Endothelial cell of umbilical vein (primary cell): ENCODE data around the gene ATP9B. TPM values are rescaled to one million over a fixed set of nuclear protein-coding genes. Genes with fewer than 3 reads are reported as not detected.

Experiments used
- BruUV-seq: library from RNA; stranded (reverse); fragments of 400-500 nt; replicated peaks from 2 replicates; lab custom pipeline; 2021; lab: Mats Ljungman, UMichigan
- CTCF ChIA-PET: fragments of 300-600, 350-600 bp; sonication (Branson Sonifier 250); formaldehyde crosslinking; loops from one replicate; lab custom pipeline; 2021; ENCODE audit warnings: antibody characterized with exemption, inconsistent platforms; lab: Charles Lee
- POLR2A ChIA-PET: fragments of 300-600, 350-600 bp; sonication (Branson Sonifier 250); formaldehyde crosslinking; loops from one replicate; lab custom pipeline; 2021; ENCODE audit warnings: antibody characterized with exemption, inconsistent platforms; lab: Charles Lee
- DNase-seq: peaks from one replicate; pipeline ENCODE4 v3.0.0-alpha.2; 2011; ENCODE audit warnings: low read depth, low spot score
- FAIRE-seq: peaks from 2 replicates; lab custom pipeline; 2011; peaks lifted over from hg19 to GRCh38; lab: Jason Lieb, UNC
- H2AFZ ChIP-seq: 2 replicates; pipeline ENCODE4 v1.6.0; 2012; ENCODE audit warnings: low read depth, low read length, control low read depth, inconsistent platforms
- H3K27ac ChIP-seq: 2 replicates; pipeline ENCODE4 v1.5.1; 2011; ENCODE audit warnings: low read depth, mild to moderate bottlenecking, control low read depth, low read length, moderate library complexity; ENCODE audit not compliant: insufficient read depth
- H3K27me3 ChIP-seq, 2 experiments: 2 replicates each; pipeline versions ENCODE4 v1.6.0 to v1.6.1; 2011; ENCODE audit warnings: low read length in 2 of 2, mixed read lengths in 1 of 2; ENCODE audit not compliant: control insufficient read depth in 2 of 2, insufficient read depth in 2 of 2
- H3K36me3 ChIP-seq, 2 experiments: 2 replicates in 1 of 2; 3 replicates in 1 of 2; pipeline ENCODE4 v1.5.1; 2011; ENCODE audit warnings: low read length in 2 of 2, mild to moderate bottlenecking in 1 of 2, moderate library complexity in 1 of 2; ENCODE audit not compliant: control insufficient read depth in 2 of 2, insufficient read depth in 2 of 2; ENCODE audit errors: extremely low read depth in 1 of 2
- H3K4me1 ChIP-seq: 3 replicates; pipeline ENCODE4 v1.5.1; 2011; ENCODE audit warnings: mild to moderate bottlenecking, low read length; ENCODE audit not compliant: control insufficient read depth, insufficient read depth; ENCODE audit errors: extremely low read depth
- H3K4me2 ChIP-seq: 2 replicates; pipeline ENCODE4 v1.6.1; 2011; ENCODE audit warnings: low read length, control low read depth, mixed read lengths; ENCODE audit not compliant: insufficient read depth
- H3K4me3 ChIP-seq, 3 experiments: fragments of 200-600 bp in 1 of 3; sonication (generic), shearing (Covaris generic) in 1 of 3; replicated peaks in 1 of 3; 2 replicates each; pipeline ENCODE4 v1.5.1; 2011 to 2016; ENCODE audit warnings: control low read depth in 3 of 3, low read length in 3 of 3, mild to moderate bottlenecking in 2 of 3, inconsistent platforms in 1 of 3, low read depth in 1 of 3, moderate library complexity in 1 of 3; ENCODE audit not compliant: insufficient read depth in 1 of 3
- H3K79me2 ChIP-seq: 2 replicates; pipeline ENCODE4 v1.6.0; 2012; ENCODE audit warnings: low read length, inconsistent platforms; ENCODE audit not compliant: control insufficient read depth, insufficient read depth
- H3K9ac ChIP-seq: replicated peaks from 2 replicates; pipeline ENCODE3; 2011; ENCODE audit warnings: low read length, control low read depth; ENCODE audit not compliant: insufficient read depth; ENCODE audit errors: extremely low read depth
- H3K9me1 ChIP-seq: replicated peaks from 3 replicates; pipeline ENCODE4 v1.6.0; 2011; ENCODE audit warnings: mild to moderate bottlenecking, low read length; ENCODE audit not compliant: control insufficient read depth, insufficient read depth; ENCODE audit errors: extremely low read depth
- H3K9me3 ChIP-seq: replicated peaks from 2 replicates; pipeline ENCODE4 v1.5.1; 2012; ENCODE audit warnings: low read length, inconsistent platforms; ENCODE audit not compliant: control insufficient read depth, insufficient read depth
- H4K20me1 ChIP-seq: replicated peaks from 2 replicates; pipeline ENCODE3; 2011; ENCODE audit warnings: mild to moderate bottlenecking, low read length; ENCODE audit not compliant: control insufficient read depth, insufficient read depth; ENCODE audit errors: extremely low read depth
- CTCF ChIP-seq, 2 donors: IDR thresholded peaks; 1 replicate in 1 of 2; 2 replicates in 1 of 2; pipeline ENCODE4 v1.5.1; 2011; ENCODE audit warnings: low read length in 2 of 2, mild to moderate bottlenecking in 2 of 2, moderate library complexity in 2 of 2, control low read depth in 1 of 2, inconsistent platforms in 1 of 2, low read depth in 1 of 2; ENCODE audit not compliant: insufficient read depth in 1 of 2; ENCODE audit errors: extremely low read depth in 1 of 2
- EZH2 ChIP-seq: IDR thresholded peaks from 2 replicates; pipeline ENCODE4 v1.6.1; 2012; ENCODE audit warnings: borderline replicate concordance, low read depth, mild to moderate bottlenecking, moderate library complexity, low read length, inconsistent platforms; ENCODE audit not compliant: severe bottlenecking
- FOS ChIP-seq: IDR thresholded peaks from 2 replicates; pipeline ENCODE4 v1.6.1; 2011; ENCODE audit warnings: mild to moderate bottlenecking, low read length, moderate library complexity, borderline replicate concordance; ENCODE audit not compliant: insufficient read depth
- GATA2 ChIP-seq: IDR thresholded peaks from 2 replicates; pipeline ENCODE4 v1.7.0; 2011; ENCODE audit warnings: low read depth, mild to moderate bottlenecking, moderate library complexity, mixed read lengths, low read length; ENCODE audit not compliant: insufficient read length, insufficient read depth
- JUN ChIP-seq: IDR thresholded peaks from 2 replicates; pipeline ENCODE4 v1.6.1; 2011; ENCODE audit warnings: borderline replicate concordance, low read depth; ENCODE audit not compliant: insufficient read length, insufficient read depth
- MAX ChIP-seq: IDR thresholded peaks from 2 replicates; pipeline ENCODE4 v1.6.1; 2011; ENCODE audit not compliant: insufficient read depth, insufficient read length
- MYC ChIP-seq: IDR thresholded peaks from one replicate; pipeline ENCODE4 v1.6.1; 2011; ENCODE audit warnings: mild to moderate bottlenecking, low read depth, low read length
- POLR2A ChIP-seq: IDR thresholded peaks from 2 replicates; pipeline ENCODE4 v1.6.1; 2012; ENCODE audit warnings: low read depth, mild to moderate bottlenecking, control low read depth, low read length
- POLR2AphosphoS5 ChIP-seq: IDR thresholded peaks from 2 replicates; pipeline ENCODE4 v1.6.1; 2012; ENCODE audit warnings: low read depth, mild to moderate bottlenecking, control low read depth, low read length, moderate library complexity; ENCODE audit not compliant: insufficient read depth
- dilution Hi-C: fragments of 300-500 bp; cut with MboI; formaldehyde crosslinking; loops from one replicate; pipeline ENCODE4 v1.15.0; 2019; ENCODE audit warnings: low sequenced_read_pairs; ENCODE audit not compliant: extremely low pct_ligation_motif_present
- intact Hi-C: fragments of 100-400 bp; cut with micrococcal nuclease; formaldehyde crosslinking; loops from one replicate; pipeline ENCODE4 v1.10.0; 2022
- polyA plus RNA-seq, 4 experiments: library from polyadenylated mRNA; depleted of rRNA in 3 of 4; stranded (reverse) in 3 of 4; unstranded in 1 of 4; fragments of >200 nt; gene quantifications; 2 replicates each; pipeline versions ENCODE4 v1.2.1 to v1.2.3, GENCODE V29; 2011 to 2012; ENCODE audit warnings: missing spikeins in 1 of 4
- total RNA-seq: library from RNA; stranded (reverse); gene quantifications from 2 replicates; pipeline ENCODE4 v1.2.3, GENCODE V29; 2021

ATP9B gene
- total and polyA plus RNA-seq, 2 donors (not counting 3 experiments of a cell fraction or from before 2014, with no cell fraction given) = 14.6 to 18.2 TPM

- ChIA-PET CTCF (no interaction called here), POLR2A (no interaction called here)
- no peaks in the 10 kb centered on the region for H3K9me1 ChIP-seq
- H3K79me2 ChIP-seq = no peaks in the 10 kb centered on the region
- no peak for TF ChIP-seq MYC
- TF ChIP-seq JUN = no peak
- TF ChIP-seq MAX = no peak
- no peak for TF ChIP-seq POLR2A
- no peak for TF ChIP-seq GATA2
- no peak for TF ChIP-seq CTCF (IDR thresholded peaks at IDR 0.05; ENCODE audit: extremely low read depth in 1 of 2, insufficient read depth in 1 of 2, low read depth in 1 of 2, low read length in 2 of 2)
- TF ChIP-seq EZH2 = no peak
- no peak for TF ChIP-seq FOS
- TF ChIP-seq POLR2AphosphoS5 = no peak
- DNase-seq = no peak
- H3K9ac ChIP-seq = no peak overlapping the region
- H3K9me3 ChIP-seq = no peaks in the 10 kb centered on the region
- H3K27ac ChIP-seq = no peak overlapping the region
- FAIRE-seq = no peak
- no TSS peak for BruUV-seq
- no peak overlapping the region for H3K4me3 ChIP-seq
- no peaks in the 10 kb centered on the region for H4K20me1 ChIP-seq
- H3K27me3 ChIP-seq = no peaks in the 10 kb centered on the region
- H3K4me2 ChIP-seq = no peak overlapping the region
- dilution Hi-C loops = no loop called here
- H3K4me1 ChIP-seq = no peaks in the 10 kb centered on the region
- H2AFZ ChIP-seq = no peak overlapping the region
- H3K36me3 ChIP-seq = no peaks in the 10 kb centered on the region
- intact Hi-C loops = no loop called here
Observed at GRCh38 chr18:79299272-79299671, 230.1 kb downstream of the ATP9B start.
